H54 (cell line): Measurements from ENCODE around the gene DDO.
"Not testable (repeated sequence)": the region's sequence is repeated elsewhere in the genome, so short reads cannot be mapped to it uniquely, and the experiment has no call there.

Experiments
- DNase-seq: peaks from one replicate; pipeline ENCODE4 v3.0.0; 2011; ENCODE audit warnings: low spot score, mixed read lengths; ENCODE audit not compliant: insufficient read length
- FAIRE-seq: peaks from 3 replicates; lab custom pipeline; 2011; peaks lifted over from hg19 to GRCh38; lab: Jason Lieb, UNC
- POLR2A ChIP-seq: IDR thresholded peaks from 2 replicates; pipeline ENCODE4 v1.6.1; 2011; ENCODE audit warnings: low read depth, mild to moderate bottlenecking, low read length

Gene DDO

GRCh38 chr6:110355022-110355421, 60.4 kb downstream of the DDO start:
- DNase-seq (no peak), FAIRE-seq (no peak)
- TF ChIP-seq POLR2A = no peak

- TF ChIP-seq POLR2A = no peak
- FAIRE-seq = no peak
- no peak for DNase-seq
Observed at GRCh38 chr6:110354153-110354552, 61.2 kb downstream of the DDO start.

- FAIRE-seq = no peak
- DNase-seq = no peak
- no peak for TF ChIP-seq POLR2A
Observed at GRCh38 chr6:110353457-110354001, 61.8 kb downstream of the DDO start.

GRCh38 chr6:110352563-110353262, 62.7 kb downstream of the DDO start:
- no peak for FAIRE-seq
- no peak for DNase-seq
- no peak for TF ChIP-seq POLR2A

- TF ChIP-seq POLR2A = no peak
- no peak for DNase-seq
- no peak for FAIRE-seq
Observed at GRCh38 chr6:110351986-110352385, 63.4 kb downstream of the DDO start.

- DNase-seq = no peak
- TF ChIP-seq POLR2A = no peak
- no peak for FAIRE-seq
Observed at GRCh38 chr6:110351546-110351945, 63.8 kb downstream of the DDO start.

- not testable (repeated sequence) for FAIRE-seq, DNase-seq
Observed at GRCh38 chr6:110350593-110350992, 64.8 kb downstream of the DDO start.

GRCh38 chr6:110348961-110349690, 66.2 kb downstream of the DDO start:
- no peak for TF ChIP-seq POLR2A
- DNase-seq = no peak
- FAIRE-seq = no peak

GRCh38 chr6:110345025-110345424, 70.3 kb downstream of the DDO start:
- FAIRE-seq (no peak), DNase-seq (no peak)
- no peak for TF ChIP-seq POLR2A

GRCh38 chr6:110342759-110343158, 72.6 kb downstream of the DDO start:
- DNase-seq (no peak), FAIRE-seq (no peak)
- TF ChIP-seq POLR2A = no peak
